ENCODE data around the gene ZNF610.
"Not testable (repeated sequence)": the region's sequence is repeated elsewhere in the genome, so short reads cannot be mapped to it uniquely, and the experiment has no call there.

The ZNF610 gene

DNA sequence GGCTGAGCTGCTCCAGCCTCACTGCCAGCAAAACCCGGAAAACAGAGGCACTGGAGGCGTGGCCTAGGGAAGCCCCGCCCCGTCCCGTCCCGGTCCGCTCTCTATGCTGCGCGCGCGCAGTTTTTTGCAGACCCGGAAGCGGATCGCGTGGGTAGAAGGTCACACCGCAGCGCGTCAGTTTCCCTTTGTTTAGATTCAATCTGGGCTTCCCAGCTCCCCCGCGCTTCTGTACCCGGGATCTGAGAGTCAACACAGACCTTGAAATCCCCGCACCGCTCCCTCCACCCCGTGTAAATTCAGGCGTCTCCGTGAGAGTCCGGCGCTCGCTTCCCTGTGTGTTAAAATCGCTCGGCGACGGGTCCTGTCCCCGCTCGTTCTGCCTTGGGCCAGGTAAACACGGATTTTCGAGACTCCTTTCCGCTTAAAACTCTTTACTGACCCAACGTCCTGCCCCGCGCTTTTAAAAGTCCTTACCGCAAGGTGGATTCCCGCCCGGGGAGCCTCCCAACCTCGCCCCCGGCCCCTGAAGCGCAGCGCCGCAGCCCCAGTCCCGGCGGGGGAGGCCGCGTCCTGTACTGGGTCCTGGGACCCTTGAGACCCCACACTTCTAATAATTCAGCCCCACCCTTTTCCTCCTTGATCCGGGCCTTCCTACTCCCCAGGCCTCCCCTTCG is at the start of gene ZNF610:
Gene ZNF610, plus strand, starts transcription at position 127 of the 674 bp plus-strand sequence. CDS start 12,930 bp downstream, outside the sequence.
- DNase-seq, result peak; percentile 51 to 52

DNA sequence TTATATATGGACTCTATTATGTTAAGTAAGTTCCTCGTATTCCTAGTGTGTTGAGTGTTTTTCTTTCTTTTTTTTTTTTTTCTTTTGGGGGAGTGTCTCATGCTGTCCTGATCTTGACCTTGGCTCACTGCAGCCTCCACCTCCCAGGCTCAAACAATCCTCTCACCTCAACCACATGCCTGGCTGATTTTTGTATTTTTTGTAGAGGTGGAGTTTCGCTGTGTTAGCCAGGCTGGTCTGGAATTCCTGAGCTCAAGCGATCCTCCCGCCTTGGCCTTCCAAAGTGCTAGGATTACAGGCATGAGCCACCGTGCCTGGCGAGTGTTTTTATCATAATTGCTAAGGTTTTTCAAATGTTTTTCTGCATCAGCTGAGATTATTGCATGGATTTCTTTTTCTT is 49.8 kb upstream of the ZNF610 start:
- no peak for DNase-seq

DNA sequence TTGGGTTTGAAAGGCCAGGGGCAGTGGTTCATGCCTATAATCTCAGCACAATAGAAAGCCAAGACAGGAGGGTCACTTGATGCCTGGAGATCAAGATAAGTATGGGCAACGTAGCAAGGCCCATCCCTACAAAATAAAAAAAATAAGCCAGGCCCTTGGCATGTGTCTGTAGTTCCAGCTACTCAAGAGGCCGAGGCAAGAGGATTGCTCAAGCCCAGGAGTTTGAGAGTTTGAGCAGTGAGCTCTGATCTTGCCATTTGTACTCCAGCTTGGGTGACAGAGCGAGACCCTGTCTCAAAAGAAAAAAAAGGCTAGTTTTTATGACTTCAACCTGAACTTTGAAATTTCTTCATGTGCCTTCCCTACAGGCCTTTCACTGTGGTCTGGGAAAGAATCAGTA is 44.3 kb upstream of the ZNF610 start:
- DNase-seq, result no peak

DNA sequence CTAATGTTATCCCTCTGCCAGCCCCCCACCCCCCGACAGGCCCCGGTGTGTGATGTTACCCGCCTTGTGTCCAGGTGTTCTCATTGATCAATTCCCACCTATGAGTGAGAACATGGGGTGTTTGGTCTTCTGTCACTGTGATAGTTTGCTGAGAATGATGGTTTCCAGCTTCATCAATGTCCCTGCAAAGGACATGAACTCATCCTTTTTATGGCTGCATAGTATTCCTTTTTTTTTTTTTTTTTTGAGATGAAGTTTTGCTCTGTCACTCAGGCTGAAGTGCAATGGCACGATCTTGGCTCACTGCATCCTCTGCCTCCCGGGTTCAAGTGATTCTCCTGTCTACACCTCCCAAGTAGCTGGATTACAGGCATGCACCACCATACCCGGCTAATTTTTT is 43.1 kb upstream of the ZNF610 start:
- DNase-seq, result not testable (repeated sequence)

DNA sequence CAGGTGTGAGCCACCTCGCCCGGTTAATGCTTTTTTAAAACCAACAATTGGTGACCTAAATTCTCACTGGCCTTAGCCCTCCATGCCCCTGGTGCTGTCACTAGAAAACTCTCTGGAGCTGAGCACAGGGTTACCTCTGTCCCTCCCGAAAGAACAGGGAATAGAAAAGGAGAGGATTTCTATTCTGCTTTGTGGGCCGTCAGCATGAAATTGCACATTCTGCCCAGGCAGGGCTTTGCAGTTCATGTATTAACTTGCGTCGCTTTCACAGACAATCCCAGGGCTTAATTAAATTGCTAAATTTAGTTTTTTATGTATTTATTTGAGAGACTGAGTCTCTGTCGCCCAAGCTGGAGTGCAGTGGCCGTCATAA is 39.7 kb upstream of the ZNF610 start:
- DNase-seq, result no peak

DNA sequence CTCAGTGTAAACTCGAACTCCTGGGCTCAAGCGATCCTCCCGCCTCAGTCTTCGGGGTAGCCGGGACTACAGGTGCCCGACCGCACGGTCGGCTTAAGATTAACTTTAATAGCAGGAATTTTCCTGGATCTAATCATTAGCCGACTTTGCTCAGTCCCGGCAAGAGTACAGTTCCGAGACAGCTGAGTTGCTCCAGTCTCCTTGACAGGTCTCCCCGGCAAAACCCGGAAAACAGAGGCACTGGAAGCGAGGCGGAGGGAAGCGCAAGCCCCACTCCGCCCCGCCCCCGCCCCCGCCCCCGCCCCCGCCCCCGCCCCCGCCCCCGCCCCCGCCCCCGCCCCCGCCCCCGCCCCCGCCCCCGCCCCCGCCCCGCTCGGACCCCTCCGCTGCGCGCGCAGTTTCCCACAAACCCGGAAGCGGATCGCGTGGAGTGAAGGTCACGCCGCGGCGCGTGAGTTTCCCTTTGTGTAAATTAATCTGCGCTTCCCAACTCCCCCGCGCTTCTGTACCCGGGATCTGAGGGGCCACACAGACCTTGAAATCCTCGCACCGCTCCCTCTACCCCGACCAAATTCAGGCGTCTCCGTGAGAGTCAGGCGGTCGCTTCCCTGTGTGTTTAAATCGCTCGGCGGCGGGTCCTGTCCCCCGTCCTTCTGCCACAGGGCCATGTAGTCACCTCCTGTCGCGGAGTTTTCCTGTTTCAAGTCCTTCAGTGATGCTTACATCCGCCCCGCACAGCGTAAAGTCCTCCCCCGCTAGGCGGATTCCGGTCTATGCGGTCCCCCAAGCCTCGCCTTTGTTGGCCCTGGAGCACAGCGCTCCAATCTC is 39.1 kb upstream of the ZNF610 start, which contains the start of gene ZNF480:
Gene ZNF480, plus strand, starts transcription at position 397 of the 828 bp plus-strand sequence. CDS start 3,244 bp downstream, outside the sequence.
- peak; percentile 68 to 71 for DNase-seq

DNA sequence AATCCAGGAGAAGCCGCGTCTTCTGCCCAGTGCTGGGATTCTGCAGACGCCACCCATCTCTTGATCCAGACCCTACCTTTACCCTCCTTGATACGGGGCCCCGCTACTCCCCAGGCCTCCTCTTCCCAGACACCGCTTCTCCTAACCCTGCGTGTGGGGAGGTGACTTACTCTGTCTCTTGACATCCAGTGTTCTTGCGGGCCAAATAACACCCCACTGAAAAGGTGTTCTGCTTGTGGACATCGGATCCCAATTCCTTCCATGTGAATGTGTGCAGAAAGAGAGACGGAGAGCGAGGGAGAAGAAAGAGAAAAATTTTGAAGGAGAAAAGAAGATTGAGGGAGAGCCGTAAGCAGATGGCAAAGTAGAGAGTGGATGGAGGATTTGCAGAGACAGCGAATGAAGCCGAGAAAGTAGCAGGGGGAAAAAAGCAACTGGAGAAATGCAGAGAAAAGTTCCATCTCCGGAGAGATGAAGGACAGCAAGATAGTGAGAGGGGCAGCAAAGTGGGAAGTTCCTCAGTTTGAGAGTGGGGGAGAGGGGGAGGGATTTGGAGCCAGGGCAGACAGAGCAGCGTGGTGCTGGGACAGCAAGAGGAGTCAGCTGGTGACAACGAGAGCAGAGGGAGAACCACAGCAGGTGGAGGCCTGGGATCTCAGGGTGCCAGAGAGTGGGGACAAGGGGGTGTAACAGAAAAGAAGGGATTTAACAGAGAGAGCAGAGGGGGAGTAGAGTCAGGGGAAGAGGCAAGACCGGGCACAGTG is 38.3 kb upstream of the ZNF610 start:
- DNase-seq, result peak; percentile 34 to 46

DNA sequence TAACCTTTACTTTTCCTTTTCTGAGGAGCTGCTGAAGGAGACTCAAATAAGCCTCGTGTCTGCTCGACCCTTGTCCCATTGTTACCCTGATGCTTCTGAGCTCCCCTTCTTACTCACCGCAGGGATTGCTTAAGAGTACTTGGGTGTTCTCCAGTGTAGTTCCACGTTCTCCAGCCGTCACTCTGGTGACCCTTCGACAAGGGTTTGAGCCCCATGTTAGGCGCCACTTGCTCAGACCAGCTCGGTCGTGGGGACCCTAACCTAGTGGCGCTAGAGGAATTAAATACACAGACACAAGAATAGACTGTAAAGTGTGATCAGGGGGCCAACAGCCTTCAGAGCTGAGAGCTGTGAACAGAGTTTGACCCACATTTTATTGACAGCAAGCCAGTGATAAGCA is 28.8 kb upstream of the ZNF610 start:
- DNase-seq, result no peak

DNA sequence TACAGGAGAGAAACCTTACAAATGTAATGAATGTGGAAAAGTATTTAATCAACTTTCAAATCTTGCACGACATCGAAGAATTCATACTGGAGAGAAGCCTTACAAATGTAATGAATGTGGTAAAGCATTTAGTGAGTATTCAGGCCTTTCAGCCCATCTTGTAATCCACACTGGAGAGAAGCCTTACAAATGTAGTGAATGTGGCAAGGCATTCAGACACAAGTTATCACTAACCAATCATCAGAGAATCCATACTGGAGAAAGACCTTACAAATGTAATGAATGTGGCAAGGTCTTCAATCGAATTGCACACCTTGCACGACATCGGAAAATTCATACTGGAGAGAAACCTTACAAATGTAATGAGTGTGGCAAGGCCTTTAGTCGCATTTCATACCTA is 13.6 kb upstream of the ZNF610 start:
- DNase-seq, result no peak

DNA sequence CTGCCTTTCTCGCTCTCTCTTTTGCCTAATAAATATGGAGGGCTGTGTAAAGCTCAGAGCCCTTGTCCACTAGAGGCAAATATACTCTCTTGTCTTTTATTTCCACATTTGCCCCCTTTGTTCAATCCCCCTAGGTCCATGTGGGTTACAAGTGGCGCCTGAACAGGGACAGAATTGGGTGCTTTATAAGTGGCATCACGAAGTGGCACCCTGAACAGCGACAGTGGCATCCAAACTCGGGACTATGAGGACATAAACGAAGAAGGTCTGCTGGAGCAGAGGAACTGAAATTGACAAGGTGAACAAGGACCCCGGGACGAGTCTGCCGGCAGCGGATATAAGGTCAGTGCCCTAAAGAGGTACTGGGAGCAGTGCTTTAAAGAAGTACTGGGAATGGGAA is 4.3 kb upstream of the ZNF610 start:
- DNase-seq, result no peak

DNA sequence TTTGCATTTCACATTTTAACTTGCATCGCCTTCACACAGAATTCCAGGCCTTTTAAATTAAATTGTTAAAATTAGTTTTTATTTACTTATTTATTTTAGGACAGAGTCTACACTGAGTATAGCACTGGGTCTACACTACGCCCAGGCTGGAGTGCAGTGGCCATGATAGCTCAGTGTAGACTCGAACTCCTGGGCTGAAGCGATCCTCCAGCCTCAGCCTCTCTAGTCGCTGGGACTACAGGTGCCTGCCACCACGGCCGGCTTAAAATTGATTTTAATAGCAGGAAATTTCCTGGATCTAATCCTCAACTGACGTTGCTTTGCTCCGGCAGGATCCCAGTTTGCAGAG is 301 bp upstream of the ZNF610 start:
- no peak for DNase-seq

DNA sequence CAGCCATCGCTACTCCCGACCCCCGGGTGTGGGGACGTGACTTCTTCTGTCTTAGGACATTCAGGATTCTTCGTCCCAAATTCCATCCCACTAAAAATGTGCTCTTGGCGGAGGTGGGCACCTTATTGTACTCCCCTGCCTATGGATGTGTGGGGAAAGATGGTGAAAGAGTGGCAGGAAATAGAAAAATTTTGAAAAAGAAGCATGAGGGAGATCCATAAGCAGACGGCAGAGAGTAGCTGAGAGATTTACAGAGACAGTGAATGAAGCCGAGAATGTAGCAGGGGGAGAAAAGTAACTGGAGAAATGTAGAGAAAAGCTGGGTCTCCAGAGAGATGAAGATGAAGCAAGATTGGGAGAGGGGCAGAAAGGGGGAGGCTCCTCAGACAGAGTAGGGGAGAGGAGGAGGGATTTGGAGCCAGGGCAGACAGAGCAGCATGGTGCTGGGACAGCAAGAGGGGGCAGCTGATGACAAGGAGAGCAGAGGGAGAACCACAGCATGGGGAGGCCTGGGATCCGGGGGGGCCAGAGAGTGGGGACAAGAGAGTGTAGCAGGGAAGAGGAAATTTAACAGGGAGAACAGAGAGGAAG is 843 bp downstream of the ZNF610 start:
- no peak for DNase-seq

DNA sequence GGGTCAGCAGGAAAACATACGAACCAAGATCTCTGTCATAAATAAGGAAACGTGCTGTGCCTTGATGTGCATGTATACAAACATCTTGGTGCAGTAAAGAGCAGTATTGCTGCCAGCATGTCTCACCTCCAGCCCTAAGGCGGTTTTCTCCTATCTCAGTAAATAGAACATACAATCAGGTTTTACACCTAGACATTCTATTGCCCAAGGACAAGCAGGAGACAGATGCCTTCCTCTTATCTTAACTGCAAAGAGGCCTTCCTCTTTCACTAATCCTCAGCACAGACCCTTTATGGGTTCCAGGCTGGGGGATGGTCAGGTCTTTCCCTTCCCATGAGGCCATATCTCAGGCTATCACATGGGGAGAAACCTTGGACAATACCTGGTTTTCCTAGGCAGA is 3.0 kb downstream of the ZNF610 start:
- DNase-seq, result not testable (repeated sequence)

DNA sequence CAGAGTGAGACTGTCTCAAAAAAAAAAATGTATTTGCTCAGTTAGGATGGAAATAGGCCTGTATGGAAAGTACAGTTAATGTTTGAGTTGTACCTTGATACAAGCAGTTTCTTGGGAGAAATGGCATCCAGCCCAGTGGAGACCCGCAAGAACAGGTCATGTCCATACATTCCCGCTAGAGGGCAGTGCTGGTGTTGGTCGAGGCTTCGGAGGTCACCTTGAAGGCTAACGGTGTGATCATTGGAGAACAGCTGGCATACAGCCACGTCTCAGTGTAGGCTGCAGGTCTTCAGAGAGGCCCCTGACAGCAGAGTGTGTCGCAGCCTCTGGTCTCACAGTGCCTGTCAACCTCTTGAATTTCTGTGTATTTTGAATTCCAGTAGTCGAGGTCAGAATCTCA is 7.5 kb downstream of the ZNF610 start:
- no peak for DNase-seq

DNA sequence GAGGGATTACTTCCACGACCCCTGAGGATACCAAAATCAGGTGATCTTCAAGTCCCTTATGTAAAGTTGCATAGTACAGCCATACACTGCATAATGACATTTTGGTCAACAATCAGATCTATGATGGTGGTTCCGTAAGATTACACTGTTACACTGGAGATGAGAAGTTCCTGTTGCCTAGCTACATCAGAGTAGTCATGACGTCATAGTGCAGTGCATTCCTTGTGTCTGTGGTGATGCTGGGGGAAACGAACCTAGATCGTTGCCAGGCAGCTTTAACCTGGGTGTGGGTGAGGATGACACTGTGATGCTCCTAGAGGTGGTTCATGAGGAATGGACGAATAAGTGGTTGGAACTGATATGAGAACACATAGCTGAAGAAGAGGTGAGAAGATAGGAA is 9.1 kb downstream of the ZNF610 start:
- no peak for DNase-seq

DNA sequence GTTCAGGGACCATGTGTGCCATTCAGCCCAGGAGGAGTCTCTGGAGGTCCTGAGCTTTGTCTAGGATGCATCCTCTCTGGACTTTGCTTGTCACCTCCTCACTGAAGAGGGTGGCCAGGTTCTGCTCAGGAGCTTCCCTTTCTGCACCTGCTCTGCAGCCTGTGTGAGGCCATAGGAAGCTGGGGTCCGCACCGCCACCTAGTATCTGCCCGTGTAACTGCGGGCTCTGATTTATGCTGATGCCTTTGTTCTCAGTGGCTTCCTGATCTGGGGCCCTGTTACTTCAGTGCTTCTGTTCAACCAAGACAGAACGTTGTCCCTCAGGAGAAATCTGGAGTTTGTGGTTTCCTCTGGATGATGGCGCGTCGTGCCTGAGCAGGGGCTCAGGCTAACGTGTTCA is 15.5 kb downstream of the ZNF610 start:
- DNase-seq, result no peak

DNA sequence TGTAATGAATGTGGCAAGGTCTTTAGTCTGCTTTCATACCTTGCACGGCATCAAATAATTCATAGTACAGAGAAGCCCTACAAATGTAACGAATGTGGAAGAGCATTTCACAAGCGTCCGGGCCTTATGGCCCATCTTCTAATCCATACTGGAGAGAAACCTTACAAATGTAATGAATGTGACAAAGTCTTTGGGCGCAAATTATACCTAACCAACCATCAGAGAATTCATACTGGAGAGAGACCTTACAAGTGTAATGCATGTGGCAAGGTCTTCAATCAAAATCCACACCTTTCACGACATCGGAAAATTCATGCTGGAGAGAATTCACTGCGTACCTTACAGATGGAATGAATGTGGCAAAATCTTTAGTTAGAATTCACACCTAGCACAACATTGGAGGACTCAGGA is 30.4 kb downstream of the ZNF610 start:
- no peak for DNase-seq

DNA sequence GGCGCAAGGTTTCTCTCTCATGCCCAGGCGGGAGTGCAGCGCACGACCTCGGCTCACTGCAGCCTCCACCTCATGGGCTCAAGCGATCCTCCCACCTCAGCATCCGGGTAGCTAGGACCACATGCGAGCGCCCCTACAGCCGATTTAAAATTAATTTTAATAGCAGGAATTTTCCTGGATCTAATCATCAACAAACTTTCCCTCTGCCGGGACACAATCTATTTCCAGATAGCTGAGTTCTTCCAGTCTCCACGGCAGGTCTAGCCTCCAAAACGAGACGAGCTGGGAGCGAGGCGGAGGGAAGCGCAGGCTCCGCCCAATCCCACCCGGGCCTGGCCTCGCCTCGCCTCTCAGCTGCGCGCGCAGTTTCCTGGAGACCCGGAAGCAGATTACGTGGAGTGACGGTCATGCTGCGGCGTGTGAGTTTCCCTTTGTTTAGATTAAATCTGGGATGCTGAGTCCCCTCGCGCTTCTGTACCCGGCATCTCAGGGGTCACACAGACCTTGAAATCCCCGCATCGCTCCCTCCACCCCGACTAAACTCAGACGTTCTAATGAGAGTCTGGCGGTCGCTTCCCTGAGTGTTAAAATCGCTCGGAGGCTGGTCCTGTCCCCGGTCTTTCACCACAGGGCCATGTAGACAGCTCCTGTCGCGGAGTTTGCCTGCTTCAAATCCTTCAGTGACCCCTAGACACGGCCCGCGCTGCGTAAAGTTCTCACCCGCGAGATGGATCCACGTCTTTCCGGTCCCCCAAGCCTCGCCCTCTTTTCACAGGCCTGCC is 33.7 kb downstream of the ZNF610 start, which contains the start of gene ZNF880:
Gene ZNF880, plus strand, starts transcription at position 365 of the 782 bp plus-strand sequence. Its CDS starts 43 bp downstream, at position 408.
- no peak for DNase-seq

DNA sequence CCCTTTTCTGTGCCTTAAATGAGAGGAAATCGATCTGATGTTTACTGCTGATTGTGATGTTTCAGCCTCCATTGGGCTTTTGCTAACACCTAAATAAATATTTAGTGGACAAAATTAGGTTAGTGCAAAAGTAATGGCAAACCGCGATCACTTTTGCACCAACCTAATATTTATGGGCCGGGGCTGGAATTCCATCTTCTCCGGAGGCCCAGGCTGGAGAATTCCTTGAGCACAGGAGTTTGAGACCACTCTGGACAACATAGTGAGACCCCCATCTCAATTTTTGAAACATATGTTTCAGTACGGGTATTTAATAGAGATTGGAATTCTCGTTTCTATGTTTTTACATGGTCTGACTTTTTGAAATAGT is 34.3 kb downstream of the ZNF610 start:
- DNase-seq, result no peak

DNA sequence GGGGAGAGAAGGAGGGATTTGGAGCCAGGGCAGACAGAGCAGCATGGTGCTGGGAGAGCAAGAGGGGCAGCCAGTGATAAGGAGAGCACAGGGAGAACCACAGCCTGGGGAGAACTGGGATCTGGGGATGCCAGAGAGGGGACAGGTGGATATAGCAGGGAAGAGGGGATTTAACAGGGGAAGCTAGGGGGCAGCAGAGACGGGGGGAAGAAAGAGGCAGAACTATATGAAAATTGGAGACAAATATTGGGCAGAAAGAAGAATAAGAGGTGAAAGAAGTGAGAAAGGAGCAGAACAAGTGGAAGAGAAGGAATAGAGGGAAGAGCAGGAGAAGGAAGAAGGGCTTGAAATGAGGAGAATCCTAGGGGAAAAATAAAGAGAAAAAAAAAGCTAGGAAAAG is 55.1 kb downstream of the ZNF610 start:
- no peak for DNase-seq

DNA sequence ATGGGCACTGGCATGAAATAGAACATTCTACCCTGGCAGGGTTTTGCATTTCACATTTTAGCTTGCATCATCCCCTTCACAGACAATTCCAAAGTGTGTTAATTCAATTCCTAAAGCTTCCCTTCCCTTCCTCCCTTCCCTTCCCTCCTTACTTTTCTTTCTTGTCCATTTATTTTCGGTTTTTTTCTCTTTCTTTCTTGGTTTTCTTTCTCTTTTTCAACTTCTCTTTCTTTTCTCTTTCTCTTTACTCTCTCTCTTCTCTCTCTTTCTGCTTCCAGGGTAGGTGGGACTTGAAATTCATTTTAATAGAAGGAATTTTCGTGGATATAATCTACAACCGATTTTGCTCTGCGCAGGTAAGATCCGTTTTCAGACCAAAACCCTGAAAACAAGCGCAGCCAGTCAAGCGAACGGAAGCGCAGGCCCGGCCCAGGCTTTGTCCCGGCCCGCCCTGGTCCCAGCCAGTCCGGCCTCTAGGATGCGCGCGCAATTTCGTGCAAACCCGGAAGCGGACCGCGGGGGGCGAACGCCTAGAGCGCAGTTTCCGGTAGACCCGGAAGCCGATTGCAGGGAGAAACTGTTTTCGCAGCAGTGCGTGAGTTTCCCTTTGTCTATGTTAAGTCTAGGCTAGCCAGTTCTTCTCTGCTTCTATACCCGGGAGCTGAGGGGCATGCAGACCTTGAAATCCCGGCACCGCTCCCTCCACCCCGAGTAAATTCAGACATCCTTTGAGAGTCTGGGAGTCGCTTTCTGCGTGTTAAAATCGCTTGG is 61.5 kb downstream of the ZNF610 start, which contains the start of gene ZNF528:
Gene ZNF528, plus strand, starts transcription at position 540 of the 771 bp plus-strand sequence. CDS start 4,165 bp downstream, outside the sequence.
- no peak for DNase-seq

Measured in Kasumi-1 (cell line).